Fibroblast of upper back skin (primary cell): ENCODE results near the gene TMEM204.
"Not testable (repeated sequence)": the region's sequence is repeated elsewhere in the genome, so short reads cannot be mapped to it uniquely, and the experiment has no call there.

ENCODE experiments used
- DNase-seq: peaks from one replicate; pipeline ENCODE4 v3.0.0-alpha.2; 2013

TMEM204 gene

GRCh38 chr16:1561836-1562235 lies 28.4 kb downstream of the TMEM204 start:
- DNase-seq: no peak

GRCh38 chr16:1563786-1564185 lies 30.3 kb downstream of the TMEM204 start:
- no peak for DNase-seq

GRCh38 chr16:1564325-1564724 lies 30.9 kb downstream of the TMEM204 start:
- DNase-seq: no peak

- DNase-seq: no peak
Observed at GRCh38 chr16:1565083-1565805, 31.8 kb downstream of the TMEM204 start.

GRCh38 chr16:1567988-1568387 lies 34.5 kb downstream of the TMEM204 start:
- no peak for DNase-seq

GRCh38 chr16:1571012-1571671 lies 37.7 kb downstream of the TMEM204 start:
- no peak for DNase-seq

GRCh38 chr16:1572673-1573072 lies 39.2 kb downstream of the TMEM204 start:
- no peak for DNase-seq

GRCh38 chr16:1573301-1573700 lies 39.8 kb downstream of the TMEM204 start:
- no peak for DNase-seq

GRCh38 chr16:1575578-1575977 lies 42.1 kb downstream of the TMEM204 start:
- no peak for DNase-seq

GRCh38 chr16:1579214-1579613 lies 45.7 kb downstream of the TMEM204 start:
- no peak for DNase-seq

- no peak for DNase-seq
Observed at GRCh38 chr16:1580256-1580655, 46.8 kb downstream of the TMEM204 start.

GRCh38 chr16:1580956-1581355 lies 47.5 kb downstream of the TMEM204 start:
- DNase-seq: no peak

GRCh38 chr16:1581804-1582203 lies 48.3 kb downstream of the TMEM204 start:
- DNase-seq: no peak

- DNase-seq: no peak
Observed at GRCh38 chr16:1583180-1583579, 49.7 kb downstream of the TMEM204 start.

GRCh38 chr16:1584926-1585484 lies 51.5 kb downstream of the TMEM204 start:
- no peak for DNase-seq

GRCh38 chr16:1590366-1590765 lies 56.9 kb downstream of the TMEM204 start:
- no peak for DNase-seq

GRCh38 chr16:1590930-1591705 lies 57.7 kb downstream of the TMEM204 start:
- no peak for DNase-seq

- DNase-seq: no peak
Observed at GRCh38 chr16:1592446-1592845, 59.0 kb downstream of the TMEM204 start.

- not testable (repeated sequence) for DNase-seq
Observed at GRCh38 chr16:1595511-1595910, 62.0 kb downstream of the TMEM204 start.

GRCh38 chr16:1596516-1596915 lies 63.0 kb downstream of the TMEM204 start:
- no peak for DNase-seq

GRCh38 chr16:1597154-1597553 lies 63.7 kb downstream of the TMEM204 start:
- DNase-seq: no peak

GRCh38 chr16:1601031-1601430 lies 67.6 kb downstream of the TMEM204 start:
- no peak for DNase-seq

- DNase-seq: no peak
Observed at GRCh38 chr16:1601489-1601888, 68.0 kb downstream of the TMEM204 start.

GRCh38 chr16:1602285-1602684 lies 68.8 kb downstream of the TMEM204 start:
- DNase-seq: no peak
